ENCODE measurements around the gene KIF21B.

KIF21B gene

GRCh38 chr1:200992382-200993048, 31.0 kb downstream of the KIF21B start:
- no peak for DNase-seq (ENCODE audit: low read depth)

DNA sequence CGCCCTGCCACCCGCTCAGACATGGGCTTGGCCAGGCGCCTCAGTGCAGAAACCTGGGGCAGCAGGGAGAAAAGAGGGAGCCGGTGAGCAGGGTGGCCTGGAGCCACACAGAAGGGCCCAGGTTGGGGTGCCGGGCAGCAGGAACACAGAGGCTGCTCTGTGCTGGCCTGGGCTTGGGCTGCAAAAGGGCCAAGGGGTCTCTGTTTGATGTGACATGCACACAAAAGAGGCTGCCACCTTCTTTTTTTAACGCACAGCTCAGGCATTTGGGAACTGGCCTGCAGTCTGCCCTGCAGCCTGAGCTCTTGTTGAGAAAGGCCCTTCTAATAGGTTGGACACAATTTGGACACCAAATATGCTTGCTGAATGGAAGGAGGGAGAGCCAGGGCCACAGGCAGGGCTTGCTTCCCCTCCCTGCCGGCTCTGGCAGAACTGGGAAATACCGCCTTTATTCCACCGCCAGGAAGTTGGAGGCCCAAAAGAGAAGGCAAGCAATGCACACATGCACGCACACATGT, 32.4 kb downstream of the KIF21B start:
- no peak for DNase-seq (ENCODE audit: low read depth)

GRCh38 chr1:200990114-200990513, 33.4 kb downstream of the KIF21B start:
- no peak for DNase-seq (ENCODE audit: low read depth)

- DNase-seq (ENCODE audit: low read depth) = no peak
Observed at GRCh38 chr1:200989337-200989736, 34.2 kb downstream of the KIF21B start.

GRCh38 chr1:200988693-200989092, 34.8 kb downstream of the KIF21B start:
- DNase-seq (ENCODE audit: low read depth) = no peak

GRCh38 chr1:200985481-200985880, 38.0 kb downstream of the KIF21B start:
- no peak for DNase-seq (ENCODE audit: low read depth)

- no peak for DNase-seq (ENCODE audit: low read depth)
Observed at GRCh38 chr1:200983035-200983561, 40.4 kb downstream of the KIF21B start.

- DNase-seq (ENCODE audit: low read depth) = no peak
Observed at GRCh38 chr1:200982071-200982945, 41.2 kb downstream of the KIF21B start.

DNA sequence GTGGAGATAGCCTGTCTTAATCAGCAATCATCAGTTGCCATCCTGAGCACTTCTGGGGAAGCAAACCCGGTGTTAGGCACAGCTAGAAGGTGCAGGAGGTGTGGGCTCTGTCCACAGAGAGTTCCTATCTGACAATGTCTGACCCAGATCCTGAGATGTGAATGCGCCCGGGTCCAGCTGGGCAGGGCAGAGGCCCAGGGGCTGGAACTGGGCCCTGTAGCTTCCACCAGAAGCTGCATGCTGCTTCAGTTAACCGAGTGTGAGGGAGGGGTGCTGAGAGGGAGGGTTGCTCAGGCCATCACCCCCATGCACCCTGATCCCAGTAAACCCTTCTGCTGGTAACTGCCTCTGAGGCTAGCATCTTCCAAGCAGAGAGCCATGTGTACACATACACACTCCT, 42.2 kb downstream of the KIF21B start:
- no peak for DNase-seq (ENCODE audit: low read depth)

DNA sequence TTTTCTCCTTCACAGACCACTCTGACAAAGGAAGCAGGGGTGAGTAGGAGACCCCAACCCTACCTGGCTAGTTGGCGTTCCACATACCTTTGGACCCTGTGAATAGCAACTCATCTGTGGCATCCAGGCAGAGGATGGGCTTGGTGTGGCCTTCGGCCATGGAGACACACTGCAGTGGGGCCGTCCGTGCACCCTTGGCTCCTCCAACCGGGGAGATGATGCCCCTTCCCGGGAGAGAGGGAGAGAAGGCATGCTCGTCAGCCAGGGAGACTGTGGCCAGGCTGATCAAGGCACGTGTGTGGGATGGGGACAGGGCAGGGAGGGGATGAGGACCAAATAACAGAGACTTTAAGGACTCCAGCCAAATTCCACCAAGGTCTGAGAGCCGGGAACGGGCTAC, 42.6 kb downstream of the KIF21B start:
- DNase-seq (ENCODE audit: low read depth) = no peak

GRCh38 chr1:200980452-200980772, 43.1 kb downstream of the KIF21B start:
- DNase-seq (ENCODE audit: low read depth) = no peak

- no peak for DNase-seq (ENCODE audit: low read depth)
Observed at GRCh38 chr1:200979574-200980451, 43.7 kb downstream of the KIF21B start.

- DNase-seq (ENCODE audit: low read depth) = no peak
Observed at GRCh38 chr1:200977071-200977754, 46.3 kb downstream of the KIF21B start.

DNA sequence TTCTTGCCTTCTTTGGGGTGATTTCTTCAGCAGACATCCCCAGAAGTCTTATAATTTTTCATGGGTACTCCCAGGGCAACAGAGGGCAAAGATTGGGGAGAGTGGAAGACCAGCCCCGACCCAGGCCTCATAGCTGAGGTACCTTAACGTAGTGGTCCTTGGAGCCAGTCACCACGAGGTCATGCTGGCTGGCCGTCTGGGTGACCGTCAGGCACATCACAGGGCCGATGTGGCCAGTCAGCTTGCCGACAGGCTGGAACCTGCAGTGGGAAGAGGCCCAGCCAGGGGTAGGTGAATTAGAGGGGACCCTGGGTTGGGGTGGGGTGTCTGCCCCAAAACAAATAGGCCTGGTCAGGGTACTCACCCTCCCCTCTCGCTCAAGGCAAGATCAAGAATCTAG, 46.9 kb downstream of the KIF21B start:
- DNase-seq (ENCODE audit: low read depth) = no peak

DNA sequence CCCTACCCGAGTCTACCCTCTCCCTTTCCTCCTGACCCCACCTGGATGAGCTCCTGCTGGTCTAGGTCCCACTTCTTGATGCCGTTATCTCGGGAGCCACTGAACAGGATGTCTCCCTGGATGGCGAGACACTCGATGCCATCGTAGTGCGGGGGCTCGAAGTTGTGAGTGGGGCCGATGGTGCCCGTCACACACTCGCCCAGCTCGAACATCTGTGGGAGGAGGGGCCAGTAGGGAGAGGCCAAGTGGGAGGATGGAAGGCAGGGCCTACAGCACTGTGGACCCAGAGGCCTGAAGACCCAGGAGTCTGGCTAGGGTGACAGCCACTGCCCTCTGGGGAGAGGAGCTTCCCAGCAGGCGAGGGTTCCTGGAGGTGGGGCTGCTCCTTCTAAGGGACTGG, 48.1 kb downstream of the KIF21B start:
- DNase-seq (ENCODE audit: low read depth) = no peak

- no peak for DNase-seq (ENCODE audit: low read depth)
Observed at GRCh38 chr1:200974711-200975110, 48.8 kb downstream of the KIF21B start.

DNA sequence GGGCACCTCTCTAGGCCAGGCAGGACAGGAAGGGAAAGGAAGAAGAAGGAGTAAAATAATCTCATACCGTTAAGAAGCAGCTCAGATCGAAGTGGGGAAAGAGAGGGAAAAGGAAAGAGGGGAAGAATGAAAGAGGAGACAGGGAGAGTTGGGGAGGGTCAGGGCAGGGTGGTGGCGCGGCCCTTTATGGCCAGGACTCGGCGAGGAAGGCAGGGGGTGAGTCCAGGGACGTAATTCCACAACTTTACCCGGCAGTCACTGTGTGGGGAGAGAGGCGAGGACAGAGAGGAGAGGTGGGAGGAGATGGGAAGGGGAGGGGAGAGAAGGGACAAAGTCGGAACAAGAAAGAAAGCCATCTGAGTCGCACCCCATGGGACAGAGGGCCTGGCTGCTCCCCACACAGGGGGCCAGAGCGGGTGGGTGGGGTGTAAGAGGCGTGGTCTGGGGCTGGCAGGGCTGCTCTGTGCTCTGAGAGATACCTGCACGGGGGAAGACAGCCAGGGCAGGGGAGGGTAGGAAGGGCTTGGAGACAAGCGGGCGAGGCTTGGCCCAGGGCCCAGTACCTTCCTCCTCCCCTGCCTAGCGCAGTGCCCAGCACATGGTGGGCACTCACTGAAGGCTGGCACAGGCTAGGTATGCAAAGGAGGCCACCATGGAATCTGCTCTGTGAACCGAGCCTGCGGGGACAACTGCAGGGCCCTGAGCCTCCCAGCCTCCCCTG, 49.4 kb downstream of the KIF21B start:
- DNase-seq (ENCODE audit: low read depth) = no peak

GRCh38 chr1:200972985-200973742, 50.4 kb downstream of the KIF21B start:
- no peak for DNase-seq (ENCODE audit: low read depth)

- peak; percentile 24 for DNase-seq (ENCODE audit: low read depth)
Observed at GRCh38 chr1:200971955-200972711, 51.4 kb downstream of the KIF21B start.
